Skeletal muscle cell (primary cell): ENCODE results near the gene JMJD1C.
"Not testable (repeated sequence)": the region's sequence is repeated elsewhere in the genome, so short reads cannot be mapped to it uniquely, and the experiment has no call there.

ENCODE experiments used
- DNase-seq: peaks from one replicate; pipeline ENCODE4 v3.0.0-alpha.2; 2010; ENCODE audit warnings: low read depth
- H3K4me3 ChIP-seq: 2 replicates; pipeline ENCODE4 v1.5.1; 2011; ENCODE audit warnings: low read depth, mild to moderate bottlenecking, control low read depth, low read length, moderate library complexity

Gene JMJD1C

DNA sequence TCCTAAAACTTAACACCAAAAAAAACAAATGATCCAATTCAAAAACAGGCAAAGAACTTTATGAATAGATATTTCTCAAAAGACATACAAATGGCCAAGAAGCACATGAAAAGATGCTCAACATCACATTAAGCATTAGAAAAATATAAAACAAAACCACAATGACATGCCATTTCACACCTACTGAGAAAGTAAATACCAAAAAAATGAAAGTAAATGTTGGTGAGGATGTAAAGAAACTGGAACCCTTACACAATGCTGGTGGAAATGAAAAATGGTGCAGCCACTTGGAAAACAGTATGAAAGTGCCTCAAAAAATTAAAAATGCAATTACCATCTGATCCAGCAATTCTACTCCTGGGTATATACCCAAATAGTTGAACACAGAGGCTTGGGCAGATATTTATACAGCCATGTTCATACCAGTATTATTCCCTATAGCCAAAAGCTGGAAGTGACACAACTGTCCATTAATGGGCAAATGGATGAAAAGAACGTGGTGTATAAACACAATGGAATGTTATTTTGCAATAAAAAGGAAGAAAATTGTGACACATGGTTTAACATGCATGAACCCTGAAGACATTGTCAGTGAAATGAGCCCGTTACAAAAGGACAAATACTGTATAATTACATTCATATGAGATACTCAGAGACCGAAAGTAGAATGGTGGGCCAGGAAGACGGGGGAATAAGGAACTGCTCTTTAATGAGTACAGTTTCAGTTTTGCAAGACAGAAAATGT is 89.0 kb downstream of the JMJD1C start:
- DNase-seq, result peak; percentile 82
- H3K4me3 ChIP-seq, result no peak overlapping the region

DNA sequence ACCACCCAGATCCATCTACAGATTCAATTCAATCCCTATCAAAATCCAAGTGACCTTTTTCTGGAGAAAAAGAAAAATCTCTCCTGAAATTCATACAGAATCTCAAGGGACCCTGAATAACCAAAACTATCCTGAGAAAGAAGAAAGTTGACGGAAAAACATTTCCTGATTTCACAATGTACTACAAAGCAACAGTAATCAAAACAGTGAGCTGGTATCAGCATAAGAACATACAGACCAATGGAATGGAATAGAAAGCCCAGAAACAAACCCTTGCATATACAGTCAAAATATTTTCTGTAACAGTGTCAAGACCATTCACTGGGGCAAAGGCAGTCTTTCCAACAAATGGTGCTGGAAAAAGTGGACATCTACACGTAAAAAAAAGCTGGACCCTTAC is 89.9 kb downstream of the JMJD1C start:
- peak; percentile 88 for DNase-seq
- H3K4me3 ChIP-seq, result no peak overlapping the region

DNA sequence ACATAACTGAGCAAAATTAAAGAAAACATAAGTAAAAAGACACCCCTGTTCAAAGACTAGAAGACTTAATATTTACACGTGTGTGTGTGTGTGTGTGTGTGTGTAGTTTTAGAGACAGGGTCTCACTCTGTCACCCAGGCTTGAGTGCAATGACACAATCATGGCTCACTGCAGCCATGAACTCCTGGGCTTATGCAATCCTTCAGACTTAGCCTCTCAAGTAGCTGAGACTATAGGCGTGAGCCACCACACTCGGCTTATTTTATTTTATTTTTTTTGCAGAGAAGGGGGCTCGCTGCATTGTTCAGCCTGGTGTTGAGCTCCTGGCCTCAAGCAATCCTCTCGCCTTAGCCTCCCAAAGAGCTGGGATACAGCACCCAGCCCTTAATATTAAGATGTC is 90.3 kb downstream of the JMJD1C start:
- H3K4me3 ChIP-seq, result no peak overlapping the region
- no peak for DNase-seq

DNA sequence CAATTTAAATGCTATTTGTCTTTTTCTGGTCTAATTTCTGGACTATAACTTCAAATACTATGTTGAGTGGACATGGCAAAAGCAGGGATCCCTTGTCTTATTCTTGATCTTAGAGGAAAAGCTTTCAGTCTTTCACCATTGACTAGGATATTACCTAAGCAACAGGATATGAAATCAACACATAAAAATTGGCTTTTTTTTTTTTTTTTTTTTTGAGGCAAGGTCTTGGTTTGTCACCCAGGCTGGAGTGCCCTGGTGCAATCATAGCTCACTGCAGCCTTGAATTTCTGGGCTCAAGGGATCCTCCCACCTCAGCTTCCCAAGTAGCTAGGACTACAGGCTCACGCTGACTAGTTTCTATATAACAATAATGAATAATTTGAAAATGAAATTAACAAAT is 90.8 kb downstream of the JMJD1C start:
- DNase-seq, result no peak
- no peak overlapping the region for H3K4me3 ChIP-seq

DNA sequence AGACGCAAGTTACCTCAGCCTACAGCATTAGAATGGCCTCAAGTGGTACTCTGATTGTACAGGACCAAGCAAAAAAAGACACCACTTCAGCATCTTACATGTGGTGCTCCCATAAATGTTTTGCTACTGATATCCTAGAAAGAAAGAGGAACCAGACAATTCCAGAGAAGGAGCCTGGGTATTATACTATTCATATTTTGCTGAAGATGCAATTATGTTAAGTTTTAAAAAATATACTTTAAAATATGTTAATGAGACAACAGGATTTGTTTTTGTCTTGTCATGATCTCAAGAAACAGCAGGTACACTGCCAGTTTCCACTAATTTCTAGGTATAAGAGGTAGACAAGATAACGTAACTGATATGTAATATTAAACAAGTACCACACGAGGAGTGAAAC is 92.6 kb downstream of the JMJD1C start:
- DNase-seq, result no peak
- H3K4me3 ChIP-seq, result no peak overlapping the region

DNA sequence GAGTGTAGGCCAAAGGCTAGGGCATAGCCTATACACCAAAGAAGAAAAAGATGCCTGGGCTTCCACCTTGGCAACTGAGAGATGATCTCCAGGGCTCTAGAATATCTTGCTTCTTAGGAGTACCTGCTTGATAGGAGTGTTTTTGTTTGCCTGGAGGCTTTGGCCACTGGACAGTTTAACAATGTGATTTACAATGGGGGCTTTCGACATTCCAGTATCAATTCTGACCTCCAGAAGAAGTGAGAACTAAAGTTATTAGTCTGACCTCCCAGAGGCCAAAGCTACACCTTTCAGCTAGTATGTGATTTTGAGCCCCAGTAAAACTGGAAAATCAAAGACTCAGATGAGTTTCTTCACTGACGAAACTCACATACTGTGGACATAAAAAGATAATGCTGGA is 96.1 kb downstream of the JMJD1C start:
- DNase-seq, result no peak
- no peak overlapping the region for H3K4me3 ChIP-seq

DNA sequence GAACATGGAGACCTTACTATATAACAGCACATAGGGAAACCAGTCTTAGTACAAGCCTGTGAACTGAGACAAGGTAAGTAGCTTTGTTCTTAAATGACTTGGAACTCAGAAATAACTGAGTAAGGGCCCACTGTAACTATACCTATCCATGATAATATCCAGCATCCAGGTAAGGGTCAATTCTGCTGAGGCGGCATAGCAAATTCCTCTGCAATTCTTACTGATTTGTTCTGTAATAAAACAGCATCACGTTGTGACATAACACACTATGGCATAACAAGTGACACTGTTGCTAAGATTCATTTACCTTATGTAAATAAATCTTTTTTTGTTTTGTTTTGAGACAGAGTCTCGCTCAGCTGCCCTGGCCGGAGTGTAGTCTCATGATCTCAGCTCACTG is 97.4 kb downstream of the JMJD1C start:
- H3K4me3 ChIP-seq, result no peak overlapping the region
- DNase-seq, result no peak

DNA sequence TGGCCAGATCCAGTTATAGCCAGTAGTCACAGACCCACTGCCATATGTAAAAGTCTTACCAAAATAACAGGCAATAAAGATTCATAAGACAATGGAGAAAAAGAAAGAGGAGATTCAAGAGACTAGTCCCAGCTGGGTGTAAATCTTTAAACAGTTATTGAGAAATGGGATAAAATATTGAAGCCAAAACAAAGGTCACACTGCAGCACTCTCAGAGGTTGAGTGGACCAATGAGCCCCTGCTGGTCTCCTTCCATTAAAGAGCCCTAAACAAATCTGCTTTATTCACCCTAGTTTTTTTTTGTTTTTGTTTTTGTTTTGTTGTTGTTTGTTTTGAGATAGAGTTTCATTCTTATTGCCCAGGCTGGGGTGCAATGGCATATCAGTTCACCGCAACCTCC is 98.8 kb downstream of the JMJD1C start:
- no peak overlapping the region for H3K4me3 ChIP-seq
- no peak for DNase-seq

DNA sequence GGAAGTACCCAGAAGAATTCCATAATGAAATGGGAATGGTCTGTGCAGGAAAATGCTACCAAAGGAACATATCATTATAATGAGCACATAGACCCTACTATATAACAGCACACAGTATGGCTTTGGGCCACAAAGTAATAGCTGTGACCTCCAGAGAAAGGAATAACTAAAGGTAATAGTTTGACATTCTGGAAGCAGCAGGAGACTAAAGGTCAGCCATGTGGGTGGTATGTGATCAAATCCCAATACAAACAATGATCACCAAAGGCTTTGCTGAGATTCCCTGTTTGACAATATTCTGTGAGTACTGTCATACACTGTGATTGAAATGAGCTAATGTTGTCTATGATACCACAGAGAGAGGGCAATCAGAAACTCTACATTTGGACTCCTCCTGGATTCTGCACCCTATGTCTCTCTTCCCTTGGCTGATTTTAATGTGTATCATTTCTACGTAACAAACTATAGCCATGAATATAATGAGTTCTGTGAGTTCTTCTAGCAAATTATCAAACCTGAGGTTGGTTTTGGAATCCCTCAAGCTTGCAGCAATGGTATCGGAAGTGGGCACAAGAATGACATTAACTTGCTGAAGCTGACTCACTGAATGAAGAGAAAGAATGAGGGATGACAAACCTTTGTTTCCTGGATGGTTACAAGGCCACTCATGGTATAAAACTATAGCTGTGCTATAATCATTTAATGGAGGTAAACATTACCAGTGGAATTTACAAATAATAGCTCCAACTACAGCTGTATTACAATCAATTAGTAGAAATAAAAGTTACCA is 99.6 kb downstream of the JMJD1C start:
- no peak overlapping the region for H3K4me3 ChIP-seq
- no peak for DNase-seq

DNA sequence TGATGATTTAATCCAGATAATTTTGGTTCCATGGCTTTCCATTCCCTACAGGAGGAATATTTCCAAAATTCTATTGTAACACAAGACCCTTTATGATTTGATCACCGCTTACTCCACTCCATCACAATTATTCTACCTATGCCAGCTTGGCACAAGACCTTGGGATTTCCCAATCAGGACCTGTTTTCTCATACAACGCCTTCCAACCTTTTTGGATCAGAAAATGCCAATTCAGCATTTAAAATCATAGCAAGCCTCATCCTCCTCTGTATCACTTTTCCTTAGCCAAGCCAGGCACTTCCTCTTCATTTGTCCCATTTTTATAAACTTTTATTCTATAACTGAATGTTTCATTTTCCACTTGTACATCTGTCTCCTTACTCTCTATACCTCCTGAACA is 100.9 kb downstream of the JMJD1C start:
- H3K4me3 ChIP-seq, result no peak overlapping the region

DNA sequence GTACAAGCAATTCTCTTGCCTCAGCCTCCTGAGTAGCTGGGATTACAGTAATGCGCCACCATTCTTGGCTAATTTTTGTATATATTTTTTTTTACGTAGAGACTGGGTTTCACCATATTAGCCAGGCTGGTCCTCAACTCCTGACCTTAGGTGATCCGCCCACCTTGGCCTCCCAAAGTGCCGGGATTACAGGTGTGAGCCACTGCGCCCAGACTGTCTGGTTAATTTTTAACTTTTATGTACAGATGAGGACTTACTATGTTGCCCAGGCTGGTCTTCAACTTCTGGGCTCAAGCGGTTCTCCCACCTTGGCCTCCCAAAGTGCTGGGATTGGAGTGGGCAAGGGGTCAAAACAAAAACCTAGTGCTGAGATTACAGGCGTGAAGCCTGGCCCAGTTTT is 101.8 kb downstream of the JMJD1C start:
- no peak for DNase-seq
- H3K4me3 ChIP-seq, result no peak overlapping the region

More for the DNA sequence above, 100.9 kb downstream of the JMJD1C start:
- DNase-seq, result no peak

DNA sequence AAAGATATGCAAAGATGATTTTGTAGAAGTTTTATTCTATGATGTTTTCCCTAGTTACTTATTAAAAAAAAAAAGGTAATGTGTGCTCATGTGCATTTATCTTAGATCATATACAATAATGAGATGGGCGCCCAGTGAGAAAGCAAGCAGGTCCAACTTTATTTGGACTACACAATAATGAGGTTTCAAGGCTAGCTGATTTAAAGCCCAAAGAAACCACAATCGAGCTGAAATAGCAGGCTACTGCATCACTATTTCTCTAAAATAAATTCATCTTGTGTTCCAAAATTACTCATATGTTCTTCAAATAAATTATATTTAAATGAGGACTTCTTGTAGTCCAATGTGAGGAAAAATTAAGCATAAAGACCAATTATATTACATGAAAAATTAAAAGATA is 110.1 kb downstream of the JMJD1C start:
- DNase-seq, result no peak
- H3K4me3 ChIP-seq, result no peak overlapping the region

DNA sequence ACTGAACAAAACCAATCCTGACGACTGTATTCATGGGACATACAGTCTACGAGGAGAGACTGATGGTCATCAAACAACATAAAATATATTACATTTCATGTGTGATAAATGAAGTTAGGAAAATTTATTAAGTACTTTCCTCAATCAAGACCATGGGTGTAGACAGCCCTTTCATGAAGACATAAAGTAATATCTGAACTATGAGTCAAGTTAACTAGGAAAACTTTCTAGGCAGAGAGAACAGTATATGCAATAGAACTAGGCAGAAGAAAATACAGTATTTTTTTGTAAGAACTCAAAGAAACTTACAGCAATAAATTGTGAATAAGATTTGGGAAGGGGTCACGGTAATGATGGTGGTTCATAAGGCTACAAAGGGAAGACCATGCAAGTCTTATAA is 112.8 kb downstream of the JMJD1C start:
- H3K4me3 ChIP-seq, result no peak overlapping the region
- DNase-seq, result no peak

DNA sequence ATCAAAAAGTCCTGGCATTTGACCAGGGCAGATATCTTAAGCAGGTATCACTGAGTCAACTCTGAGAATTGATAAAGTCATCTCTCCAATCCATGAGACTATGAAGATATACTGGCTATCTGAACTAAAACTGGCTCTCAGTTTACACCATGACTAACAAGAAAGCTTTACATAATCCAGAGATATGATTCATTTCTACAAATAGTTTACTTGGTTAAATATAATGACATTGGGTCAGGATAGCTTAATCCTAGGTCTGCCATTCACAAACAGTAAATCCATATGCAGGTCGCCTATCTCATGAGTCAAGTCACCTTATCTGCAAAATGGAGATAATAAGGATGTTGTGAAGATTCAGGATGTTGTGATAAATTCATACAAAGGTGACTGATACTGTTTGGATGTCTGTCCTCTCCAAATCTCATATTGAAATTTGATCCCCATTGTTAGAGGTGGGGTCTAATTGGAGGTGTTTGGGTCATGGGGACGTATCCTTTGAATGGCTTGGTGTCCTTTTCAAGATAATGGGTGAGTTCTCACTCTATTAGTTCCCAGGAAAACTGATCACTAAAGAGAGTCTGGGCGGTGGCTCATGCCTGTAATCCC is 117.4 kb downstream of the JMJD1C start:
- no peak for DNase-seq
- no peak overlapping the region for H3K4me3 ChIP-seq

DNA sequence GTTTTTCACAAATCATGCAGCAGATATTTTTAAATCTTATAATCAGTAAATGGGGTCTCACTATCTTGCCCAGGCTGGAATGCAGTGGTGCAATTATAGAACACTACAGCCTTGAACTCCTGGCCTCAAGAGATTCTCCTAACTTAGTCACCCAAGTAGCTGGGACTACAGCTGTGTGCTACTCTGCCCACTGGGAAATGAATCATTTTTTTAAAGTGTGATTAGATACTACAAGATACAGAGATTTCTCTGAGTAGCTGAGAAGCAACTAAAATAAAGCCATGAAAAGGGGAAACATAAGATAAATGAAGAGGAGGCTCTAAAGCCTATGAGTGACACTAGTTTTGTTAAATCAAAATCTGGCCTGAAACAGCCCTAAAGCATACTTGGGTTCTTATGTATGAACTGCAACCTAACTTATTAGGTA is 119.7 kb downstream of the JMJD1C start:
- no peak overlapping the region for H3K4me3 ChIP-seq
- peak; percentile 12 for DNase-seq

DNA sequence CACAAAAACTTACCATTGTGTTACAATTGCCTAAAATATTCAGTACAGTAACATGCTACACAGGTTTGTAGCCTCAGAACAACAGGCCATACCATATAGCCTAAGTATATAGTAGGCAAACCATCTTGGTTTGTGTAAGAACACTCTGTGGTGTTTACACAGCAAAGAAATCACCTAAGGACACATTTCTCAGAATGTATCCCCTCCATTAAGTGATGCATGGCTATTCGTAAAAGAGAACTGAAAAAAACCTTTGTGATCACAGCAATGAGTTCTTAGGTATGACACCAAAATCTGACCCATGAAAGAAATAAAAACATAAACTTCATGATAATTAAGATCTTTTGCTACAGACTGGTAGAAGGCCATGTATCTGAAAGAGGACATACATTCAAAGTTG is 121.5 kb downstream of the JMJD1C start:
- no peak for DNase-seq
- no peak overlapping the region for H3K4me3 ChIP-seq

DNA sequence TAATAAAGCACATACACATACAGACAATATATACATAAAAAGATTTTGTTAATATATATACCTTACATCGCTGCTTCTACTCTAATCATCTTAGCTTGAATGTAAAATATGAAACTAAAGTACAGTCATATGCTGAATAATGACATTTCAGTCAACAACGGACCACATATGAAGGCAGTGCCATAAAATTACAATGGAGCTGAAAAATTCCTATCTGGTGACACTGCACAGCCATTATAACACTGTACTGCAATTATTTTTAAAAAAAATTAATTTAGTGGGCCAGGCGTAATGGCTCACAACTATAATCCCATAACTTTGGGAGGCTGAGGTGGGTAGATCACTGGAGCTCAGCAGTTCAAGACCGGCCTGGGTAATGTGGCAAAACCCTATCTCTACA is 122.3 kb downstream of the JMJD1C start:
- no peak for DNase-seq

DNA sequence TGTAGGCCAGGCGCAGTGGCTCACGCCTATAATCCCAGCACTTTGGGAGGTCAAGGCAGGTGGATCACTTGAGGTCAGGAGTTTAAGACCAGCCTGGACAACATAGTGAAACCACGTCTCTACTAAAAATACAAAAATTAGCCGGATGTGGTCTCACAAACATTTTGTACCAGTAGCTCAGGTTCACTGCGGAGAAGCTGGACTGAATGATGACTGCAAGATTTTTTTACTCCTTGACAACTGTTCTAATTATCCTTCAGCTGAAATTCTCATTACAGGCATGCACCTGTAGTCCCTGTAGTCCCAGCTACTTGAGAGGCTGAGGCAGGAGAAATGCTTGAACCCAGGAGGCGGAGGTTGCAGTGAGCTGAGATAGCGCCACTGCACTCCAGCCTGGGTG is 126.1 kb downstream of the JMJD1C start:
- not testable (repeated sequence) for DNase-seq

More for the DNA sequence above, 122.3 kb downstream of the JMJD1C start:
- no peak overlapping the region for H3K4me3 ChIP-seq

DNA sequence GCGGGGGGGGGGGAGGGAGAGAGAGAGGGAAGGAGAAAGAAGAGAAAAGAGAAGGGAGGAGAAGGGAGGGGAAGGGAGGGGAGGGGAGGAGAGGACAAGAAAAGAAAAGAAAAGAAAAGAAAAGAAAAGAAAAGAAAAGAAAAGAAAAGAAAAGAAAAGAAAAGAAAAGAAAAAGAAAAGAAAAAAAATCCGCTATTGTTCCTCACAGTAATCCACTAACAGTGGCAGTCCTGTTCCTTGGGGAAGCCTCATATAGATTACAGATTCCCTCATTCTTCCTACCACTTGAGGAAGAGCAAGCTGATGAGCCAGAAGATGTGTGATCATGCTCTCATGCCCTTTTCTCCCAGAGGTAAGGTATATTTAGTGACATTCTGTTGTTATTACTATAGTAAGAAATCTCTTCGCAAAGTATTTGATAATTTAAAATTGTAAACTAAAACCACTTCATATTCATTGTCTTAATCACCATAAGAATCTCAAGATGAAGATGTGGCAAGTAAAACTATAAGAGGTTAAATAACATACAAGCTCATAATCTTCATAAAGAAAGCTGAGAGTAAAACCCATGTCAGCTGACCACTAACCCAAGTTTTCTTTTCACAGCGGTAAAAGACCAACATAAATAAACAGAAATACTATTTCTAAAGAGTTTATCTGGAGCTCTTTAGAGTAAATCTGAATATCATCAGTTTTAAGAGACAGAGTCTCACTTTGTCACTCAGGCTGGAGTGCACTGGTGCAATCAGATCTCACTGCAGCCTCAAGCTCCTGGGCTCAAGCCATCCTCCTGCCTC is 128.1 kb downstream of the JMJD1C start:
- DNase-seq, result no peak
- H3K4me3 ChIP-seq, result no peak overlapping the region

More for the DNA sequence above, 126.1 kb downstream of the JMJD1C start:
- H3K4me3 ChIP-seq, result not testable (repeated sequence)

DNA sequence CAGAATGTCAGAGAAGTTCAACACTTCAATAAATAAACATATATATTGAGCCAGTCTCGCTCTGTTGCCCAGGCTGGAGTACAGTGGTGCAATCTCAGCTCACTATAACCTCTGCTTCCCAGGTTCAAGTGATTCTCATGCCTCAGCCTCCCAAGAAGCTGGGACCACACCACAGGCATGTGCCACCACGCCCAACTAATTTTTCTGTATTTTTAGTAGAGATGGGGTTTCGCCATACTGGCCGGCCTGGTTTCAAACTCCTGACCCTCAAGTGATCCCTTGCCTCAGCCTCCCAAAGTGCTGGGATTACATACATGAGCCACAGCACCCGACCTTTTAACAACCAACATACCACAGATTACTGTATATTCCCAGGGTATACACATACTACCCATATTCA is 134.2 kb downstream of the JMJD1C start:
- no peak overlapping the region for H3K4me3 ChIP-seq
- DNase-seq, result peak; percentile 21
